ENCODE results near the gene NTSR1.
A peak's percentile ranks its signal among the peaks of the same experiment; 100 is the strongest.

Gene NTSR1

DNA sequence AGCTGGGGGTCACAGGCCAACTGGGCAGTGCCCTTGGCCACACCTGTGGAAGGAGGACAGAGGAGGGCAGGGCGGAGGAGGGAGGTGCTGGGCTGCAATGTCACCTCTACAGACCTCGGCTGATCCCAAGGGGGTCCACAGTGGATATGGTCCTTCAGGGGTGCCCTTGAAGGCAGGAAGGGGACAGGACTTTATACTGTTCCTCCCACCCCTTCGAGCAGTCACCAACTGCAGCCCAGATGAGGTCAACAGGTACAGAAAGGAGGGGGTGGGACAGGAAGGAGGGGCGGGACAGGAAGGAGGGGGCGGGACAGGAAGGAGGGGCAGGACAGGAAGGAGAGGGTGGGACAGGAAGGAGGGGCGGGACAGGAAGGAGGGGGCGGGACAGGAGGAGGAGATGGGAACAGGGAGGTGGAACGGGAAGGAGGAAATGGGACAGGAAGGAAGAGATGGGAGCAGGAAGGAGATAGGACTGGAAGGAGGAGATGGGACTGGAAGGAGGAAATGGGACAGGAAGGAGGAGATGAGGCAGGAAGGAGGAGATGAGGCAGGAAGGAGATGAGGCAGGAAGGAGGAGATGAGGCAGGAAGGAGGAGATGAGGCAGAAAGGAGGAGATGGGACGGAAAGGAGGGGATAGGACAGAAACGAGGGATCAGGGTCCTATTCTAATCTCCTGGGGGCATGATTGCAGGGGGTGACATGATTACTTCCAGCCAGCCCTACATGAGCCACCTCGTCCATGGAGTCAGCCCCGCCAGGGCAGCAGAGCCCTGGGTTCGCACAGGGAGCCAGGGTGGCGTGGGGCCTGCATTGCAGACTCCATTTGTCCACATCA is 68.3 kb downstream of the NTSR1 start:
- DNase-seq (ENCODE audit: low read depth in 1 of 2, low spot score in 1 of 2) = peak; percentile 51 to 84
- Histone ChIP-seq H3K27me3 (ENCODE audit: insufficient read depth, poor library complexity, severe bottlenecking) (no peaks in the 10 kb centered on the region), H3K27ac (replicated peaks) (peak overlapping the region; percentile 41; the same call in 1 of the 2 replicates), H3K4me3 (replicated peaks; ENCODE audit: insufficient read depth, low read length) (no peak overlapping the region)
- TF ChIP-seq, protein P1, sequence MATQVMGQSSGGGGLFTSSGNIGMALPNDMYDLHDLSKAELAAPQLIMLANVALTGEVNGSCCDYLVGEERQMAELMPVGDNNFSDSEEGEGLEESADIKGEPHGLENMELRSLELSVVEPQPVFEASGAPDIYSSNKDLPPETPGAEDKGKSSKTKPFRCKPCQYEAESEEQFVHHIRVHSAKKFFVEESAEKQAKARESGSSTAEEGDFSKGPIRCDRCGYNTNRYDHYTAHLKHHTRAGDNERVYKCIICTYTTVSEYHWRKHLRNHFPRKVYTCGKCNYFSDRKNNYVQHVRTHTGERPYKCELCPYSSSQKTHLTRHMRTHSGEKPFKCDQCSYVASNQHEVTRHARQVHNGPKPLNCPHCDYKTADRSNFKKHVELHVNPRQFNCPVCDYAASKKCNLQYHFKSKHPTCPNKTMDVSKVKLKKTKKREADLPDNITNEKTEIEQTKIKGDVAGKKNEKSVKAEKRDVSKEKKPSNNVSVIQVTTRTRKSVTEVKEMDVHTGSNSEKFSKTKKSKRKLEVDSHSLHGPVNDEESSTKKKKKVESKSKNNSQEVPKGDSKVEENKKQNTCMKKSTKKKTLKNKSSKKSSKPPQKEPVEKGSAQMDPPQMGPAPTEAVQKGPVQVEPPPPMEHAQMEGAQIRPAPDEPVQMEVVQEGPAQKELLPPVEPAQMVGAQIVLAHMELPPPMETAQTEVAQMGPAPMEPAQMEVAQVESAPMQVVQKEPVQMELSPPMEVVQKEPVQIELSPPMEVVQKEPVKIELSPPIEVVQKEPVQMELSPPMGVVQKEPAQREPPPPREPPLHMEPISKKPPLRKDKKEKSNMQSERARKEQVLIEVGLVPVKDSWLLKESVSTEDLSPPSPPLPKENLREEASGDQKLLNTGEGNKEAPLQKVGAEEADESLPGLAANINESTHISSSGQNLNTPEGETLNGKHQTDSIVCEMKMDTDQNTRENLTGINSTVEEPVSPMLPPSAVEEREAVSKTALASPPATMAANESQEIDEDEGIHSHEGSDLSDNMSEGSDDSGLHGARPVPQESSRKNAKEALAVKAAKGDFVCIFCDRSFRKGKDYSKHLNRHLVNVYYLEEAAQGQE (IDR thresholded peaks at IDR 0.05; ENCODE audit: insufficient replicate concordance, low read depth) = no peak
- TF ChIP-seq SPI1 (IDR thresholded peaks at IDR 0.05; ENCODE audit: borderline replicate concordance, low read depth) (no peak), POLR2AphosphoS5 (IDR thresholded peaks at IDR 0.05; ENCODE audit: low read depth) (no peak), GABPA (IDR thresholded peaks at IDR 0.05; ENCODE audit: low read depth) (no peak)
- TF ChIP-seq, protein P2, sequence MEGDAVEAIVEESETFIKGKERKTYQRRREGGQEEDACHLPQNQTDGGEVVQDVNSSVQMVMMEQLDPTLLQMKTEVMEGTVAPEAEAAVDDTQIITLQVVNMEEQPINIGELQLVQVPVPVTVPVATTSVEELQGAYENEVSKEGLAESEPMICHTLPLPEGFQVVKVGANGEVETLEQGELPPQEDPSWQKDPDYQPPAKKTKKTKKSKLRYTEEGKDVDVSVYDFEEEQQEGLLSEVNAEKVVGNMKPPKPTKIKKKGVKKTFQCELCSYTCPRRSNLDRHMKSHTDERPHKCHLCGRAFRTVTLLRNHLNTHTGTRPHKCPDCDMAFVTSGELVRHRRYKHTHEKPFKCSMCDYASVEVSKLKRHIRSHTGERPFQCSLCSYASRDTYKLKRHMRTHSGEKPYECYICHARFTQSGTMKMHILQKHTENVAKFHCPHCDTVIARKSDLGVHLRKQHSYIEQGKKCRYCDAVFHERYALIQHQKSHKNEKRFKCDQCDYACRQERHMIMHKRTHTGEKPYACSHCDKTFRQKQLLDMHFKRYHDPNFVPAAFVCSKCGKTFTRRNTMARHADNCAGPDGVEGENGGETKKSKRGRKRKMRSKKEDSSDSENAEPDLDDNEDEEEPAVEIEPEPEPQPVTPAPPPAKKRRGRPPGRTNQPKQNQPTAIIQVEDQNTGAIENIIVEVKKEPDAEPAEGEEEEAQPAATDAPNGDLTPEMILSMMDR (IDR thresholded peaks at IDR 0.05; ENCODE audit: insufficient read depth, low read length) = no peak

DNA sequence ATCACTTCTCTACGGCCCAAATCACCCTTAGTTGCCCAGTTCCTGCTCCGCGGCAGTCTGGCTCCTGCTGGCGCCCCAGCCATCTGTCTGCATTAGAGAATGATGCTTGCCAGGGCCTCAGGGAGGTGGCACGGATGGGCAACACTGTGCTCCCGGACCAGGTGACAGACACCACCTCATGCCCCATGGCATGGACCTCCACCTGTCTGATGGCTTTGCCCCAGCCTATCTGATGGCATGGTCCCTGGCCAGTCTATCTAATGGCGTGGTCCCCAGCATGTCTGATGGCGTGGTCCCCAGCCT is 68.8 kb downstream of the NTSR1 start:
- DNase-seq (ENCODE audit: low read depth in 1 of 2, low spot score in 1 of 2) = no peak
- Histone ChIP-seq H3K27me3 (ENCODE audit: insufficient read depth, poor library complexity, severe bottlenecking) (no peaks in the 10 kb centered on the region), H3K27ac (replicated peaks) (no peak overlapping the region), H3K4me3 (replicated peaks; ENCODE audit: insufficient read depth, low read length) (no peak overlapping the region)
- TF ChIP-seq, protein P1 (IDR thresholded peaks at IDR 0.05; ENCODE audit: insufficient replicate concordance, low read depth) = no peak
- TF ChIP-seq GABPA (IDR thresholded peaks at IDR 0.05; ENCODE audit: low read depth) = no peak
- TF ChIP-seq, protein P2 (IDR thresholded peaks at IDR 0.05; ENCODE audit: insufficient read depth, low read length) = no peak

DNA sequence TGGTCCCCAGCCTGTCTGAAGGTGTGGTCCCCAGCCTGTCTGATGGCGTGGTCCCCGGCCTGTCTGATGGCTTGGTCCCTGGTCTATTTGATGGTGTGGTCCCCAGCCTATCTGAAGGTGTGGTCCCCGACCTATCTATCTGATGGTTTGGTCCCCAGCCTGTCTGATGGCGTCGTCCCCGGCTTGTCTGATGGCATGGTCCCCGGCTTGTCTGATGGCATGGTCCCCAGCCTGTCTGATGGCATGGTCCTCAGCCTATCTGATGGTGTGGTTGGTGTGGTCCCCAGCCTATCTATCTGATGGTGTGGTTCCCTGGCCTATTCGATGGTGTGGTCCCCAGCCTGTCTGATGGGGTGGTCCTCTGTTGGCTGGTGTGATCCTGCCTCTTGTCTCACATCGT is 69.4 kb downstream of the NTSR1 start:
- H3K27me3 ChIP-seq (ENCODE audit: insufficient read depth, poor library complexity, severe bottlenecking) = no peaks in the 10 kb centered on the region
- H3K4me3 ChIP-seq (replicated peaks; ENCODE audit: insufficient read depth, low read length) = no peak overlapping the region
- no peak for TF ChIP-seq SPI1 (IDR thresholded peaks at IDR 0.05; ENCODE audit: borderline replicate concordance, low read depth)
- TF ChIP-seq, protein P2 (IDR thresholded peaks at IDR 0.05; ENCODE audit: insufficient read depth, low read length) = no peak
- TF ChIP-seq GABPA (IDR thresholded peaks at IDR 0.05; ENCODE audit: low read depth) = no peak
- no peak for TF ChIP-seq POLR2AphosphoS5 (IDR thresholded peaks at IDR 0.05; ENCODE audit: low read depth)
- TF ChIP-seq, protein P1 (IDR thresholded peaks at IDR 0.05; ENCODE audit: insufficient replicate concordance, low read depth) = no peak
- no peak overlapping the region for H3K27ac ChIP-seq (replicated peaks)
- no peak for DNase-seq (ENCODE audit: low read depth in 1 of 2, low spot score in 1 of 2)
